ENCODE measurements around the gene NMD3.
A peak's percentile ranks its signal among the peaks of the same experiment; 100 is the strongest.
"Not testable (repeated sequence)": the region's sequence is repeated elsewhere in the genome, so short reads cannot be mapped to it uniquely, and the experiment has no call there.

NMD3 gene

GRCh38 chr3:161220850-161221753 lies at the start of gene NMD3:
Gene NMD3, plus strand, starts transcription at chr3:161221311. Its CDS starts 703 bp downstream, at chr3:161222014.
- DNase-seq, result peak; percentile 89

- no peak for DNase-seq
Measured at GRCh38 chr3:161171639-161172552, 49.2 kb upstream of the NMD3 start.

- no peak for DNase-seq
Measured at GRCh38 chr3:161175506-161175905, 45.6 kb upstream of the NMD3 start.

- no peak for DNase-seq
Measured at GRCh38 chr3:161177991-161178390, 43.1 kb upstream of the NMD3 start.

- not testable (repeated sequence) for DNase-seq
Measured at GRCh38 chr3:161181371-161181770, 39.7 kb upstream of the NMD3 start.

GRCh38 chr3:161187046-161187445 lies 34.1 kb upstream of the NMD3 start:
- DNase-seq, result no peak

- no peak for DNase-seq
Measured at GRCh38 chr3:161197855-161198850, 23.0 kb upstream of the NMD3 start.

GRCh38 chr3:161199926-161200325 lies 21.2 kb upstream of the NMD3 start:
- no peak for DNase-seq

- no peak for DNase-seq
Measured at GRCh38 chr3:161203485-161204098, 17.5 kb upstream of the NMD3 start.

- no peak for DNase-seq
Measured at GRCh38 chr3:161208931-161209330, 12.2 kb upstream of the NMD3 start.

GRCh38 chr3:161212171-161212771 lies 8.8 kb upstream of the NMD3 start:
- no peak for DNase-seq

GRCh38 chr3:161212906-161213305 lies 8.2 kb upstream of the NMD3 start:
- no peak for DNase-seq

- DNase-seq, result no peak
Measured at GRCh38 chr3:161213644-161214043, 7.5 kb upstream of the NMD3 start.

- no peak for DNase-seq
Measured at GRCh38 chr3:161215185-161215584, 5.9 kb upstream of the NMD3 start.

- DNase-seq, result no peak
Measured at GRCh38 chr3:161217496-161217895, 3.6 kb upstream of the NMD3 start.

GRCh38 chr3:161219495-161219894 lies 1.6 kb upstream of the NMD3 start:
- no peak for DNase-seq

- DNase-seq, result no peak
Measured at GRCh38 chr3:161221806-161222600, 892 bp downstream of the NMD3 start.

- DNase-seq, result no peak
Measured at GRCh38 chr3:161222662-161223061, 1.6 kb downstream of the NMD3 start.

GRCh38 chr3:161224786-161225185 lies 3.7 kb downstream of the NMD3 start:
- no peak for DNase-seq

GRCh38 chr3:161230621-161231171 lies 9.6 kb downstream of the NMD3 start:
- no peak for DNase-seq
